Lower lobe of right lung (tissue), 2 donors: ENCODE measurements around the gene TBC1D26. TPM values are rescaled to one million over a fixed set of nuclear protein-coding genes. Genes with fewer than 3 reads are reported as not detected.
"Not testable (repeated sequence)": the region's sequence is repeated elsewhere in the genome, so short reads cannot be mapped to it uniquely, and the experiment has no call there.

ENCODE experiments used
- ATAC-seq, 2 donors: fragments of 200-7000 bp; cut with Tn5 transposase; one replicate each; pipeline ENCODE4 v1.9.1; 2020 to 2022; ENCODE audit warnings: mild to moderate bottlenecking in 2 of 2, moderate library complexity in 2 of 2
- DNase-seq: peaks from one replicate; pipeline ENCODE4 v3.0.0-alpha.2; 2020
- H3K27ac ChIP-seq: fragments of 200-600 bp; one replicate; pipeline ENCODE4 v1.8.0; 2022
- H3K27me3 ChIP-seq: fragments of 200-600 bp; one replicate; pipeline ENCODE4 v1.8.0; 2022; ENCODE audit warnings: low read depth
- H3K36me3 ChIP-seq: fragments of 200-600 bp; one replicate; pipeline ENCODE4 v1.8.0; 2022; ENCODE audit warnings: mild to moderate bottlenecking
- H3K4me1 ChIP-seq: fragments of 200-600 bp; one replicate; pipeline ENCODE4 v1.8.0; 2022
- H3K4me3 ChIP-seq: fragments of 200-600 bp; one replicate; pipeline ENCODE4 v1.8.0; 2022; ENCODE audit warnings: mild to moderate bottlenecking
- H3K9me3 ChIP-seq: fragments of 200-600 bp; one replicate; pipeline ENCODE4 v1.8.0; 2022
- CTCF ChIP-seq: fragments of 200-600 bp; IDR thresholded peaks from one replicate; pipeline ENCODE4 v1.8.0; 2022; ENCODE audit warnings: antibody characterized with exemption, mild to moderate bottlenecking
- intact Hi-C: fragments of 100-400 bp; cut with DNase I; formaldehyde crosslinking; loops from one replicate; pipeline ENCODE4 v1.11.0; 2022
- total RNA-seq: library from RNA; stranded (reverse); fragmentation: NEBNext Ultra II Directional; extraction: Animal tissue kit (Norgen Biotek cat#: 25700); gene quantifications from one replicate; pipeline ENCODE4 v1.2.1, GENCODE V29; 2021
- donor health status: DM: no; HTN: yes; CAD: no; lungs with severe emphysema.

TBC1D26 gene
- total RNA-seq, 1 donor from 2014 or later, result not detected

DNA sequence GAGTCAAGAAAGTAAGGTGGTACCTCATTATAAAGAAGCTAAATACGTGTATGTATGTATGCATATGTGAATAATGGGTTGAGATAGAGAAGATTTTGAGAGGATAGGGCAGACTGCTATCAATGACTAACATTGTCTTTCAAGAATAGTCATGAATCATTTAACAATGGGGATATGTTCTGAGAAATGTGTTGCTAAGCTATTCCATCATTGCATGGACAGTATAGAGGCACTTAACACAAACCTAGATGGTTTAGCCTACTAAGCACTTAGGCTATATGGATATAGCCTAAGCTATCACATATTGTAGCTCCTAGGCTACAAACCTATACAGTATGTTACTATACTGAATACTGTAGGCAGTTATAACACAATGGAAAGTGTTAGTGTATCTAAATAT, 45.2 kb downstream of the TBC1D26 start:
- intact Hi-C loops, result no loop called here
- no peak for ATAC-seq
- no peak for TF ChIP-seq CTCF

GRCh38 chr17:15777717-15778116, 45.6 kb downstream of the TBC1D26 start:
- intact Hi-C loops, result no loop called here
- no peak for DNase-seq
- no peak overlapping the region for H3K4me3 ChIP-seq
- H3K27ac ChIP-seq, result no peak overlapping the region
- H3K36me3 ChIP-seq, result no peaks in the 10 kb centered on the region
- TF ChIP-seq CTCF, result no peak
- no peaks in the 10 kb centered on the region for H3K9me3 ChIP-seq
- H3K4me1 ChIP-seq, result no peaks in the 10 kb centered on the region
- ATAC-seq, result no peak
- H3K27me3 ChIP-seq, result no peaks in the 10 kb centered on the region

More for the DNA sequence above, 45.2 kb downstream of the TBC1D26 start:
- Histone ChIP-seq H3K4me3 (no peak overlapping the region), H3K36me3 (no peaks in the 10 kb centered on the region), H3K9me3 (no peaks in the 10 kb centered on the region), H3K27me3 (no peaks in the 10 kb centered on the region), H3K27ac (no peak overlapping the region), H3K4me1 (no peaks in the 10 kb centered on the region)
- DNase-seq, result no peak

GRCh38 chr17:15779119-15779518, 47.0 kb downstream of the TBC1D26 start:
- DNase-seq, result no peak
- intact Hi-C loops, result no loop called here

DNA sequence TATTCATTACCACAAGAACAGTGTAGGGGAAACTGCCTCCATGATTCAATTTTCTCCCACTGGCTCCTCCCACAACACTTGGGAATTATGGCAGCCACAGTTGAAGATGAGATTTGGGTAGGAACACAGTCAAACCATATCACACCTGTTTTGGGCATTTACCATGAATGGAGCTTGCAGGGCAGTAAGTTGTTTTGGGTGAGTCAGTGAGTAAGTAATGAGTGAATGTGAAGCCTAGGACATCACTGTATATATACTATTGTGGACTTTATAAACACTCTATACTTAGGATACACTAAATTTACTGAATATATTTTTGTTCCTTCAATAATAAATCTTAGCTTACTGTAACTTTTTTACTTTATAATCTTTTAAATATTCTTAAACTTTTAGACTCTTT, 48.1 kb downstream of the TBC1D26 start:
- TF ChIP-seq CTCF, result no peak
- ATAC-seq (no peak), DNase-seq (no peak)
- Histone ChIP-seq H3K36me3 (no peaks in the 10 kb centered on the region), H3K4me3 (no peak overlapping the region), H3K27me3 (no peaks in the 10 kb centered on the region), H3K9me3 (no peaks in the 10 kb centered on the region), H3K27ac (no peak overlapping the region), H3K4me1 (peaks cover 8% of the 10 kb centered on the region)
- intact Hi-C loops, result no loop called here

More at GRCh38 chr17:15779119-15779518, 47.0 kb downstream of the TBC1D26 start:
- Histone ChIP-seq H3K36me3 (no peaks in the 10 kb centered on the region), H3K9me3 (no peaks in the 10 kb centered on the region), H3K4me3 (no peak overlapping the region), H3K4me1 (peaks cover 4% of the 10 kb centered on the region), H3K27ac (no peak overlapping the region), H3K27me3 (no peaks in the 10 kb centered on the region)
- no peak for ATAC-seq
- no peak for TF ChIP-seq CTCF

GRCh38 chr17:15782866-15783265, 50.8 kb downstream of the TBC1D26 start:
- DNase-seq, result peak; percentile 78
- H3K27ac ChIP-seq, result peak overlapping the region; percentile 67
- intact Hi-C loops, result no loop called here
- peaks cover 14% of the 10 kb centered on the region for H3K4me1 ChIP-seq
- TF ChIP-seq CTCF, result peak; percentile 22
- peak; percentile 74 to 75 for ATAC-seq
- H3K4me3 ChIP-seq, result peak overlapping the region; percentile 55
- no peaks in the 10 kb centered on the region for H3K9me3 ChIP-seq
- H3K36me3 ChIP-seq, result no peaks in the 10 kb centered on the region
- no peaks in the 10 kb centered on the region for H3K27me3 ChIP-seq

DNA sequence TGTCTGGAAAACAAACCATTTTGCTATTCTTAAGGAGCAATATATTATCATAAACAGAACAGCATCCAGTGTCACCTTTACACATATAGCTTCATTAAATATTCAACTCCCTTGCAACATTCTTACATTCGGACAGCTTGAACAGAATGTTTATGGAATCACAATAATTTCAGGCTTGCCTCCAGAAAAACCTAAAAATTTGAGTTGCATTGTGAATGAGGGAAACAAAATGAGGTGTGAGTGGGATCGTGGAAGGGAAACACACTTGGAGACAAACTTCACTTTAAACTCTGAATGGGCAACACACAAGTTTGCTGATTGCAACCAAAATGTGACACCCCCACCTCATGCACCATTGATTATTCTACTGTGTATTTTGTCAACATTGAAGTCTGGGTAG, 51.4 kb downstream of the TBC1D26 start:
- Histone ChIP-seq H3K4me1 (peaks cover 14% of the 10 kb centered on the region), H3K27me3 (no peaks in the 10 kb centered on the region), H3K4me3 (no peak overlapping the region), H3K36me3 (no peaks in the 10 kb centered on the region), H3K9me3 (no peaks in the 10 kb centered on the region), H3K27ac (no peak overlapping the region)
- DNase-seq (no peak), ATAC-seq (no peak)
- intact Hi-C loops, result no loop called here
- no peak for TF ChIP-seq CTCF

GRCh38 chr17:15784351-15784750, 52.3 kb downstream of the TBC1D26 start:
- H3K36me3 ChIP-seq, H3K4me3 ChIP-seq, H3K9me3 ChIP-seq, H3K27ac ChIP-seq, H3K27me3 ChIP-seq, intact Hi-C loops, ATAC-seq: not testable (repeated sequence)
- H3K4me1 ChIP-seq, result peaks cover 14% of the 10 kb centered on the region
- peak; percentile 50 for DNase-seq

DNA sequence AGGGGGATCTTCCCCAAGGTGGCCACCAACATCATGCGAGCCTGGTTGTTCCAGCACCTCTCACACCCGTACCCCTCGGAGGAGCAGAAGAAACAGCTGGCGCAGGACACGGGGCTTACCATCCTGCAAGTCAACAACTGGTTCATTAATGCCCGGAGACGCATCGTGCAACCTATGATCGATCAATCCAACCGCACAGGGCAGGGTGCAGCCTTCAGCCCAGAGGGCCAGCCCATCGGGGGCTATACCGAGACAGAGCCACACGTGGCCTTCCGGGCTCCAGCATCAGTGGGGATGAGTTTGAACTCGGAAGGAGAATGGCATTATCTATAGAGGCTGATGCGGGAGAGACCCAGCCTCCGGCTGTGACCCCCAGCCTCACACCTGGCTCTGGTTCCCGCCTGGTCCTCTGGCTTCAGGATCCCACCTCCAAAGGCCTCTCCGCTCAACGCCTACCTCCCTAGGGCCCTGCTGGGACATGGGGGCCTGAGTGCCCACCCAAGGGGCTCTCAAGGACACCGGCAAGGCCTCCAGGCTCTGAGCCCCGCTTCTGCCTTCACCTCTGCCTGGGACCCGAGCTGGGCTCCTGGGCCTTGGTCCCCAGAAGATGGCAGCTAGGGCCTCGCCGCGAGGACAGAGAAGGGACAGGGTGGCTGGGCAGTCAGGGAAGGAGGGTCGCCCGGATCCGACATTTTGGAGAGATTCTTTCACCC, 55.4 kb downstream of the TBC1D26 start:
- peak in 1 of 2 donors; percentile 7 for ATAC-seq
- H3K36me3 ChIP-seq, H3K27me3 ChIP-seq, H3K4me3 ChIP-seq, H3K27ac ChIP-seq, H3K9me3 ChIP-seq, intact Hi-C loops, DNase-seq: not testable (repeated sequence)
- peaks cover 14% of the 10 kb centered on the region for H3K4me1 ChIP-seq
